Large intestine (tissue), 3 donors: ENCODE data around the gene ERCC6L2. TPM values are rescaled to one million over a fixed set of nuclear protein-coding genes. Genes with fewer than 3 reads are reported as not detected.

Source experiments
- DNase-seq, 2 donors: peaks; one replicate each; pipeline versions ENCODE4 v3.0.0 to v3.0.0-alpha.2; 2013
- H3K27ac ChIP-seq: one replicate; pipeline ENCODE4 v1.5.1; 2013; ENCODE audit warnings: low read length
- H3K27me3 ChIP-seq: 2 replicates; pipeline ENCODE4 v1.6.1; 2013; ENCODE audit warnings: low read length; ENCODE audit not compliant: control insufficient read depth, insufficient read depth
- H3K36me3 ChIP-seq: 2 replicates; pipeline ENCODE4 v1.6.1; 2013; ENCODE audit warnings: low read length; ENCODE audit not compliant: control insufficient read depth, insufficient read depth
- H3K4me1 ChIP-seq: one replicate; pipeline ENCODE4 v1.6.1; 2013; ENCODE audit warnings: low read length; ENCODE audit not compliant: control insufficient read depth, insufficient read depth
- H3K4me3 ChIP-seq: one replicate; pipeline ENCODE4 v1.5.1; 2013; ENCODE audit warnings: low read length
- H3K9me3 ChIP-seq: one replicate; pipeline ENCODE4 v1.6.1; 2013; ENCODE audit warnings: mild to moderate bottlenecking, low read depth, low read length, moderate library complexity; ENCODE audit not compliant: control insufficient read depth
- WGBS: methylation state at CpG from one replicate; pipeline ENCODE4 v1.1.5; 2013; ENCODE audit warnings: low lambda C conversion rate; ENCODE audit not compliant: insufficient coverage; 5-methylcytosine and 5-hydroxymethylcytosine counted together
- polyA plus RNA-seq: library from polyadenylated mRNA; unstranded; fragments of 120-200 nt; gene quantifications from one replicate; pipeline ENCODE4 v1.2.1, GENCODE V29; 2013

The ERCC6L2 gene
- polyA plus RNA-seq, 1 donor: 29.2 TPM

DNA sequence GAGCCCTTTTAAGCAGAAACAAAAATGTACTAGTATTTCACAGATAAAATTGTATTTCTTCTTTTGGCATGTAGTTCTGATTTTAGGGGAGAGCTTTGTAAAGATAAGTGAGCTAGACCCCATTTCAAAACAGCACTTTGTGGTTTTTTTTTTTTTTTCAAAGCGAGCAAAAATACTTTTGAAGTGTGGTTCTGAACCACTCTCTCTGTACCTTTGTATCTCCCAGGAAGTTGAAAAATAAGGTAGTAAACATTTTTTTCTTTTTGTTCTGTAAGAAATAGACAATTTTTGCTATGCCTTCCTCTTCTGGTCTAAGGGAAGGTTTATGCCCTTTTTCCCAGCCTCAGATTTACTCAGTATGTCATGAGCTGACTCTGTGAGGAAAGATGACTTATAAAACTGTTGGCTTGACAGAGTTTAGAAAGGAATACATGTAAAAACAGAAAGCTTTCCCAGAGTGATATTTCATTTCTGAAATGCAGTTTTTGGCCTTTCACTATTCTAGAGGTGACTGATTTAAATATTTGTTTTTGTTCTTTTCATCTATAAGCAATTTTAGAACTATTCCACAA is 12.5 kb downstream of the ERCC6L2 start:
- Histone ChIP-seq H3K9me3 (no peaks in the 10 kb centered on the region), H3K27ac (no peak overlapping the region), H3K36me3 (peaks cover 17% of the 10 kb centered on the region), H3K27me3 (no peaks in the 10 kb centered on the region), H3K4me1 (no peaks in the 10 kb centered on the region), H3K4me3 (no peak overlapping the region)
- WGBS: no CpG with 5 or more reads among the region's 1 CpG
- DNase-seq: no peak

DNA sequence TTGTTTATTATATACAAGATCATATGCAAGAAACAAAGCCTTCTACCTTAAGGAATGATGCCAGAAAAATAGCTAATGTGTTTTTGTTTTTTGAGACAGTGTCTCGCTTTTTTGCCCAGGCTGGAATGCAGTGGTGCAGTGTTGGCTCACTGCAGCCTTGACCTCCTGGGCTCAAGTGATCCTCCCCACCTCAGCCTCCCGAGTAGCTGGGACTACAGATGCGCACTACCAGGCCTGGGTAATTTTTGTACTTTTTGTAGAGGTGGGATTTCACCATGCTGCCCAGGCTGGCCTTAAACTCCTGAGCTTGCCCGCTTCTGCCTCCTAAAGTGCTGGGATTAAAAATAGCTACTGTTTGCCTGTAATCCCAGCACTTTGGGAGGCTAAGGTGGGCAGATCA is 15.1 kb downstream of the ERCC6L2 start:
- Histone ChIP-seq H3K27ac (no peak overlapping the region), H3K27me3 (no peaks in the 10 kb centered on the region), H3K4me1 (no peaks in the 10 kb centered on the region), H3K36me3 (peaks cover 9% of the 10 kb centered on the region), H3K4me3 (no peak overlapping the region), H3K9me3 (no peaks in the 10 kb centered on the region)
- WGBS: no CpG with 5 or more reads among the region's 4 CpGs
- no peak for DNase-seq

DNA sequence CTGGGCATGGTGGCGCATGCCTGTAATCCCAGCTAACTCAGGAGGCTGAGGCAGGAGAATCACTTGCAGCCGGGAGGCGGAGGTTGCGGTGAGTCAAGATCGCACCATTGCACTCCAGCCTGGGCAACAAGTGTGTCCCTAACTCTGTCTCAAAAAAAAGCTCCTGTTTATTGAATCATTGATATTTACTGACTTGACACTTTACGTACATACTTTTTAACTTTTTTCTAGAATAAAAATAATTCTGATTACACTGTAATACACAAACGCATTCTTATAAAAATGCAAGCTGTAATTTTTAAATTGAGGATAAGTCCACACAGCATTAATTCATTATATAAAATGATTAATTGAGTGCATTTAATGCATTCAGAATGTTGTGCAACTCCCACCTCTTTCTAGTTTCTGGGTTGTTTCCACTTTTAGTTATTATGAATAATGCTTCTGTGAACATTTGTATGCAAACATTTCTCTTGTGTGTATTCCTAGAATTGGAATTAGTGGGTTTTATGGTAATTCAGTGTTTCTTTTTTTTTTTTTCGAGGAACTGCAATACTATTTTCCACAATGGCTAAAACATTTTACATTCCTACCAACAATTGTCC is 15.7 kb downstream of the ERCC6L2 start:
- H3K27ac ChIP-seq: no peak overlapping the region
- whole genome bisulfite sequencing: 100% methylated on average over 4 of the region's 8 CpGs
- H3K9me3 ChIP-seq: no peaks in the 10 kb centered on the region
- no peak overlapping the region for H3K4me3 ChIP-seq
- no peak for DNase-seq
- peaks cover 7% of the 10 kb centered on the region for H3K36me3 ChIP-seq
- no peaks in the 10 kb centered on the region for H3K4me1 ChIP-seq
- no peaks in the 10 kb centered on the region for H3K27me3 ChIP-seq

DNA sequence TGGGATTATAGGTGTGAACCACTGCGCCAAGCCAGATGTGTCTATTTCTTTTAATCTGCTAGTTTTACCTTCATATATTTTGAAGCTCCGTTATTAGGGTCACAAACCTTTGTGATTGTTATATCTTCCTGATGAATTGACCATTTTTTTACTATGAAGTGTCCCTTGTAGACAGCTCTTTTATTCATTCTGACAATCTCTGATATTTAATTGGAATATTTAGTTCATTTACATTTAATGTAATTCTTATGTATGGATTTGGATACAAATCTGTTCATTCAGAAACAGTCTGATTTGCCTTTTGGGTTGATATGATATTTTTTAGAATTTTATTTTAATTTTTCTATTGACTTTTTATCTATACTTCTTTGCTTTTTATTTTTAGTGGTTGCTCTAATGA is 17.2 kb downstream of the ERCC6L2 start:
- Histone ChIP-seq H3K4me3 (no peak overlapping the region), H3K9me3 (no peaks in the 10 kb centered on the region), H3K27ac (no peak overlapping the region), H3K27me3 (no peaks in the 10 kb centered on the region), H3K4me1 (no peaks in the 10 kb centered on the region), H3K36me3 (peaks cover 2% of the 10 kb centered on the region)
- 91% methylated on average over 1 of the region's 2 CpGs for WGBS
- DNase-seq: no peak

DNA sequence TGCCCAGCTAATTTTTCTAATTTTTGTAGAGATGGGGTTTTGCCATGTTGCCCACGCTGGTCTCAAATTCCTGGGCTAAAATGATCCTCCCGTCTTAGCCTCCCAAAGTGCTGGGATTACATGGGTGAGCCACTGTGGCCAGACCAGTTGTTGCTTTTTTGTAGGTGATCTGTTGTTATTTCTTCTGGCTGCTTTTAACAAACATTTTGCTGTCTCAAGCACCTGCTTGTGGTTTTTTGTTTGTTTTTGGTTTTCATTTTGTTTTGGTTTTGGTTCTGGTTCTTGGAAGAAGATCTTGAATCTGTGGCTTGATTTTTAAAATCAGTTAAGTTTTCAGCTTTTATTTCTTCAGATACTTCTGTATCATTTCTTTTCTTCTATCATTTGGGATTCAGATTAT is 21.1 kb downstream of the ERCC6L2 start:
- Histone ChIP-seq H3K27ac (no peak overlapping the region), H3K4me1 (no peaks in the 10 kb centered on the region), H3K27me3 (no peaks in the 10 kb centered on the region), H3K4me3 (no peak overlapping the region), H3K36me3 (no peaks in the 10 kb centered on the region), H3K9me3 (no peaks in the 10 kb centered on the region)
- no peak for DNase-seq
- WGBS: no CpG with 5 or more reads among the region's 2 CpGs

DNA sequence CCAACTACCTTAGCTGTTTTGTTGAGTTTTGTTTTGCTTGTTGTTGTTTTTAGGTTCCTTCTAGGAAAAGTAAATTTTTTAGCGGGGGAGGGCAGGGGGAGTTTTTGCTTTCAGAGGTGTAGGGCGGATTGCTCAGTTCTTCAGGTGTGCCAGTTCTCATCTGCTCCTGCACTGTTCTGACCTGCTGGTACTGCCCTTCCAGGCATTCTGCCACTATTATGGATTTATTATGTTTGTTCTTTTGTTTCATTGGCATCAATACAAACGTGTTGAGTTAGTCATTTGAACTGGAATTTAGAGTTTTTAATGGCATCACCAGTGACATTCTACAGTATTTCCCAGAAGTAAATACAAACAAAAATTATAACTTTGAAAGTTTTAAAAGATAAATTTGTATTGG is 26.0 kb downstream of the ERCC6L2 start:
- Histone ChIP-seq H3K27ac (no peak overlapping the region), H3K36me3 (no peaks in the 10 kb centered on the region), H3K27me3 (no peaks in the 10 kb centered on the region), H3K4me3 (no peak overlapping the region), H3K4me1 (no peaks in the 10 kb centered on the region), H3K9me3 (no peaks in the 10 kb centered on the region)
- DNase-seq: no peak
- WGBS: 50% methylated on average over 1 of the region's 3 CpGs

DNA sequence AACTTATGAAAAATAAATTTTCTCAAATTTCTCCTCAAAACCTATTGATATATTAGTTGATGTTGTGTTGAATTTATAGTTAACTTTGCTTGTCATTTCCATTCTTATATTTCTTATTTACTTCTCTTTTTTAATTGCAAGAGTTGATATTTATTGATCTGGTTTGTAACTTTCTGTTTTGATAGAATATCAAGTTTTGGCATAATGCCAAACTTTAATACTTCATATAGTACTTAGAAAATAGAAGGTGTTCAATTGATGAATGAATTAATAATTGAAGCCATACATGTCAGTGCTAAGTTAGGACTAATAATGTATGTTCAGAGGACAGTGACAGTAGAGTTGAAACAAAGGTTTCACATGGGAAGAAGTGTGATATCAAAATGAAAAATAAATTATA is 27.9 kb downstream of the ERCC6L2 start:
- no peak overlapping the region for H3K27ac ChIP-seq
- peaks cover 5% of the 10 kb centered on the region for H3K36me3 ChIP-seq
- no peaks in the 10 kb centered on the region for H3K9me3 ChIP-seq
- no peaks in the 10 kb centered on the region for H3K27me3 ChIP-seq
- H3K4me1 ChIP-seq: no peaks in the 10 kb centered on the region
- no peak overlapping the region for H3K4me3 ChIP-seq
- DNase-seq: no peak

DNA sequence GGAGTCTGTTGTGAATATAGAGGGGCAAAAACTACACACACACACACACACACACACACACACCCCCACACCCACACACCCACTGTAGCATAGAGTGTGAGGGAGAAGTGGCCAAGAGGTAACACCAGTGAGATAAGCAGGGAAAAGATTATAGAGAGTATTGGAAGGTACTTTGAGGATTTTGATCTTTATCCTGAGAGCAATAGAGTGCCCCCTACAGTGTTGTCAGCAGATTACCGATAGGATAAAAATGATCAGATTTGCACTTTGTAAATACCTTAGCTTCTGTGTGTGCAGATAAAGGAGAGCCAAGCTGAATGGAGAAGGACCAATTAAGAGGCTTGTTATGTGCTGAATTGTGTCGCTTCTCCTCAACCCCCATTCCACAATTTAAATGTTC is 32.3 kb downstream of the ERCC6L2 start:
- H3K27me3 ChIP-seq: no peaks in the 10 kb centered on the region
- H3K9me3 ChIP-seq: no peaks in the 10 kb centered on the region
- no peak overlapping the region for H3K27ac ChIP-seq
- no CpG with 5 or more reads among the region's 2 CpGs for WGBS
- H3K36me3 ChIP-seq: peaks cover 9% of the 10 kb centered on the region
- no peak overlapping the region for H3K4me3 ChIP-seq
- H3K4me1 ChIP-seq: no peaks in the 10 kb centered on the region
- no peak for DNase-seq

DNA sequence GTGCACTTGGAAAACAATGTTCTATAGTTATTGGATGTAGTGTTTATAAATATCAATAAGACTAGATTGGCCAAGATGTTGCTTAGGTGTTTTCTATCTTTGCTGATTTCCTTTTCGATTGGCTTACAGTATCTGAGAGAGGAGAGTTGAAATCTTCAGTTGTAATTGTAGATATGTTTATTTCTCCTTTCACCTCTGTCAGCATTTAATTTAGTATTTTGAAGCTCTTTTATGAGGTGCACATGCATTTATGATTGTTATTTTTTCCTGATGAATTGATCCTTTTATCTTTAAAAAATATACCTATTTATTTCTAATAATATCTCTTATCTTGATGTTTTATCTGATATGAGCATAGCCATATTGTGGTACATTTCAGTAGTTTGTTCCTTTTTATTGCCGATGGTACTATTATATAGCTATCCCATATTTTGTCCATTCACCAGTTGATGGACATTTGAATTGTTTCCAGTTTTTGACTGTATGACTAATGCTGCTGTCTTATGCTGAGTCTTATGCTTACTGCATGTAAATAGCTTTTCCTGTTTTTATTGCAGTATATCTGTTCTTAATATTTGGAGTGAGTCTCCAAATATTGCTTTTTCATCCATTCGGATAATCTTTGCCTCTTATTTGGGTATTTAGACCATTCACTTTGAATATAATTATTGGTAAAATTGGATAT is 34.7 kb downstream of the ERCC6L2 start:
- WGBS: 100% methylated on average over 2 of the region's 3 CpGs
- no peak for DNase-seq
- H3K9me3 ChIP-seq: no peaks in the 10 kb centered on the region

DNA sequence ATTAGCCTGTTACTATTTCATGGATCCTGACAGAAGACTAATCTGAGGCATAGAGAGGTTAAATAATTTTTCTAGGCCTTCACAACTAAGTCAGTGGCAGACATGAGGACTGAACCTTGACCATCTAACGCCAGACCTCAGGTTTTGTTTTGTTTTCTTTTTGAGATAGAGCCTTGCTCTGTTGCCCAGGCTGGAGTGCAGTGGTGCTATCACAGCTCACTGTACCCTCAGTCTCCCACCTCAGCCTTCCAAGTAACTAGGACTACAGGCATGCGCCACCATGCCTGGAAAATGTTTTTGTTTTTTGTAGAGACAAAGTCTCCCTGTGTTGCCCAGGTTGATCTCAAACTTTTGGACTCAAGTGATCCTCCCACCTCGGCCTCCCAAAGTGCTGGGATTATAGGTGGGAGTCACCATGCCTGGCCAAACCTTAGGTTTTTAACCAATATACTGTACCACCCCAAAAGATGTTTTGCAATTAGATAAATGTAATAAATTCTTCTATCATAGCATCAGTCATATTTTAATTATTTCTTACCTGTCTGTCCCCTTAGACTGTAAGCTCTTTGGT is 35.4 kb downstream of the ERCC6L2 start:
- no CpG with 5 or more reads among the region's 3 CpGs for WGBS
- H3K27me3 ChIP-seq: no peaks in the 10 kb centered on the region
- DNase-seq: peak in 1 of 2 donors; percentile 5
- H3K9me3 ChIP-seq: no peaks in the 10 kb centered on the region
- H3K4me3 ChIP-seq: no peak overlapping the region
- H3K27ac ChIP-seq: no peak overlapping the region
- H3K36me3 ChIP-seq: peaks cover 12% of the 10 kb centered on the region
- no peaks in the 10 kb centered on the region for H3K4me1 ChIP-seq

More for the DNA sequence above, 34.7 kb downstream of the ERCC6L2 start:
- Histone ChIP-seq H3K27ac (no peak overlapping the region), H3K36me3 (peaks cover 9% of the 10 kb centered on the region), H3K4me3 (no peak overlapping the region), H3K4me1 (no peaks in the 10 kb centered on the region), H3K27me3 (no peaks in the 10 kb centered on the region)
